ENCODE results near the gene ACKR1. TPM values are rescaled to one million over a fixed set of nuclear protein-coding genes. Genes with fewer than 3 reads are reported as not detected.

ACKR1 gene, protein sequence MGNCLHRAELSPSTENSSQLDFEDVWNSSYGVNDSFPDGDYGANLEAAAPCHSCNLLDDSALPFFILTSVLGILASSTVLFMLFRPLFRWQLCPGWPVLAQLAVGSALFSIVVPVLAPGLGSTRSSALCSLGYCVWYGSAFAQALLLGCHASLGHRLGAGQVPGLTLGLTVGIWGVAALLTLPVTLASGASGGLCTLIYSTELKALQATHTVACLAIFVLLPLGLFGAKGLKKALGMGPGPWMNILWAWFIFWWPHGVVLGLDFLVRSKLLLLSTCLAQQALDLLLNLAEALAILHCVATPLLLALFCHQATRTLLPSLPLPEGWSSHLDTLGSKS
- 0.10 TPM in 1 of 2 replicates, not detected in the other for total RNA-seq

DNA sequence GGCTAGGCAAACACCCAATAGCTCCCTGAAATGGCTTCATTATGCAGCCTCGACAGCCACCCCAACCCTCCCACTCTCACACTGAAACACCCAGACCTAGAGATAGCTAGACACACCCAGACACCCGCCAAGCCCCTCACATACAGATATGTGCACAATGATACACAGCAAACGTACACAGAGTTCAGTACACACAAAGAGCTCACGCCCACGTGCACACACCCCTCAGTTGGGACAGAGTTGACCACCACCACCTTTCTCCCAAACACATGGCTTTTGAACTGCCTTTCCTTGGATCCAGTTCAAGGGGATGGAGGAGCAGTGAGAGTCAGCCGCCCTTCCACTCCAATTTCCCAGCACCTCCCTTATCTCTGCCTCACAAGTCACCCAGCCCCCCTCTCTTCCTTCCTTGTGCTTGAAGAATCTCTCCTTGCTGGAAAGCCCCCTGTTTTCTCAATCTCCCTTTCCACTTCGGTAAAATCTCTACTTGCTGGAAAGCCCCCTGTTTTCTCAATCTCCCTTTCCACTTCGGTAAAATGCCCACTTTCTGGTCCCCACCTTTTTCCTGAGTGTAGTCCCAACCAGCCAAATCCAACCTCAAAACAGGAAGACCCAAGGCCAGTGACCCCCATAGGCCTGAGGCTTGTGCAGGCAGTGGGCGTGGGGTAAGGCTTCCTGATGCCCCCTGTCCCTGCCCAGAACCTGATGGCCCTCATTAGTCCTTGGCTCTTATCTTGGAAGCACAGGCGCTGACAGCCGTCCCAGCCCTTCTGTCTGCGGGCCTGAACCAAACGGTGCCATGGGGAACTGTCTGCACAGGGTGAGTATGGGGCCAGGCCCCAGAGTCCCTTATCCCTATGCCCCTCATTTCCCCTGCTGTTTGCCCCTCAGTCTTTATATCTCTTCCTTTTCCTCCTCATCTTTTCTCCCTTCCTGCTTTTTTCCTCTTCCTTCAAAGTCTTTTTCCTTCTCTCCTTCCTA, at the start of gene ACKR1:
ACKR1 (plus strand) TSS at position 715 of the 981 bp plus-strand sequence; CDS start at position 800, 85 bp downstream.

DNA sequence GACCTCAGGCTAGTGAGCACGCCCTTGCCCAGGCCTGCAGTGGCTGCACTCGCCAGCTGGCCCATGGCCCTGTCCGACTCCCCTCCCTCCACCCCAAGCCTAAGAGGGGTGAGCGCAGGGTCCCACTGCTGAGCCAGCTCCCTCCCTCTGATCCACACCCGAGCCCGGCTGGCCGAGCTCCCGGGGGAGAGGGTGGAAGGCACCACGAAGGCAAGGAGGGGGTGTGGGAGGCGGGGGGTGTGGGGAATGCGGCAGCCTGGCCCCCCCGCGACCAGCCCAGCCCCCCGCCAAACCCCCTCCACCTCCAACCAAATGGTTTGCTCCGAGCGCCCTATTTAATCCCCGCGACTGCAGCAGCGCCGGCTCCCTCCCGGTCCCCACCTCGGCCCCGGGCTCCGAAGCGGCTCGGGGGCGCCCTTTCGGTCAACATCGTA, 33.4 kb upstream of the ACKR1 start, which contains the start of gene CADM3:
CADM3 (plus strand) TSS at position 362 of the 434 bp plus-strand sequence. CDS start 151 bp downstream, outside the sequence.

Small RNA genes within 50 kb of the gene (small RNA-seq; reads per million reads assigned to genes)
- gene RNA5SP60: not detected

Other genes with a start within 250 kb of the ACKR1 start
- 82.3 and 150 TPM in 2 replicates for gene IFI16, start 195.0 kb upstream of the ACKR1 start, total RNA-seq
- not detected in 2 replicates for gene AIM2, start 128.1 kb upstream of the ACKR1 start, total RNA-seq
- 1.3 and 1.7 TPM in 2 replicates for gene CADM3, start 33.3 kb upstream of the ACKR1 start, total RNA-seq
- not detected in 2 replicates for gene FCER1A, start 97.5 kb downstream of the ACKR1 start, total RNA-seq
- not detected in 2 replicates for gene OR10J4, start 227.3 kb downstream of the ACKR1 start, total RNA-seq
- gene OR10J1, start 234.8 kb downstream of the ACKR1 start, total RNA-seq: not detected in 2 replicates